K562 (cell line): ENCODE measurements around the gene ETV7. TPM values are rescaled to one million over a fixed set of nuclear protein-coding genes. Genes with fewer than 3 reads are reported as not detected.

Experiments
- ATAC-seq: fragments of 200-7000 bp; cut with Tn5 transposase; 3 replicates; pipeline ENCODE4 v1.9.1; 2020; ENCODE audit warnings: moderate library complexity
- BruUV-seq: library from RNA; stranded (reverse); fragments of 400-500 nt; replicated peaks from 2 replicates; lab custom pipeline; 2021; lab: Mats Ljungman, UMichigan
- CTCF ChIA-PET: fragments of 300-600 bp; formaldehyde crosslinking; extraction: SDS; loops from one replicate; lab custom pipeline; 2021; ENCODE audit warnings: low intra/inter-chr PET ratio; lab: Yijun Ruan, JAX
- POLR2A ChIA-PET: fragments of 300-600, 350-650 bp; sonication (Branson Sonifier 250); formaldehyde crosslinking; extraction: SDS; loops from one replicate; lab custom pipeline; 2021; ENCODE audit warnings: antibody characterized with exemption, inconsistent platforms; lab: Yijun Ruan, JAX
- DNase-seq, 4 experiments: peaks; one replicate each; pipeline versions ENCODE4 v3.0.0 to v3.0.0-alpha.2; 2011 to 2018; ENCODE audit warnings: low spot score in 3 of 4, mixed read lengths in 3 of 4; ENCODE audit errors: extremely low read depth in 1 of 4
- FAIRE-seq: peaks from 2 replicates; lab custom pipeline; 2011; peaks lifted over from hg19 to GRCh38; lab: Jason Lieb, UNC
- H2AFZ ChIP-seq: 2 replicates; pipeline ENCODE4 v1.6.0; 2011; ENCODE audit warnings: low read depth, low read length, control low read depth, inconsistent platforms
- H3K27ac ChIP-seq: fragments of 200-600 bp; 3 replicates; pipeline ENCODE4 v1.8.0; 2011; ENCODE audit warnings: low read depth, mild to moderate bottlenecking, control low read depth, inconsistent platforms, low read length, moderate library complexity, mixed read lengths; ENCODE audit errors: extremely low read depth
- H3K27me3 ChIP-seq, 2 experiments: fragments of 300-600 bp in 1 of 2; 2 replicates in 1 of 2; 3 replicates in 1 of 2; pipeline versions ENCODE4 v1.6.0 to v1.8.0; 2011; ENCODE audit warnings: inconsistent platforms in 2 of 2, low read length in 2 of 2, mild to moderate bottlenecking in 1 of 2, mixed read lengths in 1 of 2, moderate library complexity in 1 of 2; ENCODE audit not compliant: control insufficient read depth in 2 of 2, insufficient read depth in 2 of 2
- H3K36me3 ChIP-seq: fragments of 300-600 bp; 3 replicates; pipeline ENCODE4 v1.8.0; 2011; ENCODE audit warnings: mild to moderate bottlenecking, low read length, inconsistent platforms; ENCODE audit not compliant: control insufficient read depth, insufficient read depth
- H3K4me1 ChIP-seq, 2 experiments: fragments of 200-600 bp in 1 of 2; replicated peaks in 1 of 2; 2 replicates in 1 of 2; 3 replicates in 1 of 2; pipeline versions ENCODE4 v1.5.1 to v1.8.0; 2011; ENCODE audit warnings: inconsistent platforms in 2 of 2, low read length in 2 of 2, mild to moderate bottlenecking in 1 of 2, mixed read lengths in 1 of 2, moderate library complexity in 1 of 2; ENCODE audit not compliant: control insufficient read depth in 2 of 2, insufficient read depth in 2 of 2
- H3K4me2 ChIP-seq: 2 replicates; pipeline ENCODE4 v1.6.1; 2011; ENCODE audit warnings: low read length, control low read depth, inconsistent platforms, mixed read lengths; ENCODE audit not compliant: insufficient read depth
- H3K4me3 ChIP-seq: fragments of 200-600 bp; sonication (generic), shearing (Covaris generic); 2 replicates; pipeline ENCODE4 v1.5.1; 2016; ENCODE audit warnings: control low read depth, inconsistent platforms
- H3K79me2 ChIP-seq: fragments of 200-600 bp; 3 replicates; pipeline ENCODE4 v1.8.0; 2011; ENCODE audit warnings: low read length, inconsistent platforms; ENCODE audit not compliant: control insufficient read depth, insufficient read depth
- H3K9ac ChIP-seq, 2 experiments: 2 replicates each; pipeline versions ENCODE4 v1.6.0 to v1.6.1; 2011; ENCODE audit warnings: low read depth in 2 of 2, low read length in 2 of 2, control low read depth in 1 of 2, inconsistent platforms in 1 of 2, mild to moderate bottlenecking in 1 of 2, mixed read lengths in 1 of 2; ENCODE audit not compliant: insufficient read depth in 1 of 2
- H3K9me1 ChIP-seq: one replicate; pipeline ENCODE4 v1.6.0; 2011; ENCODE audit warnings: inconsistent platforms, mild to moderate bottlenecking, low read length, moderate library complexity; ENCODE audit not compliant: control insufficient read depth, insufficient read depth
- H3K9me3 ChIP-seq: replicated peaks from 2 replicates; pipeline ENCODE4 v1.5.1; 2011; ENCODE audit warnings: low read depth, low read length, inconsistent platforms; ENCODE audit not compliant: control insufficient read depth, insufficient read depth
- H4K20me1 ChIP-seq: replicated peaks from 2 replicates; pipeline ENCODE4 v1.6.1; 2011; ENCODE audit warnings: low read length, inconsistent platforms, mixed read lengths; ENCODE audit not compliant: control insufficient read depth, insufficient read depth
- ATF3 ChIP-seq, 2 experiments: fragments of 450-650 bp in 1 of 2; sonication (generic) in 1 of 2; formaldehyde crosslinking in 1 of 2; IDR thresholded peaks in 1 of 2; conservative IDR thresholded peaks in 1 of 2; 2 replicates each; pipeline versions ENCODE4 v1.6.1 to v1.8.1; 2016 to 2023; ENCODE audit warnings: mild to moderate bottlenecking in 2 of 2, moderate library complexity in 2 of 2, inconsistent platforms in 1 of 2, missing genetic modification reagents in 1 of 2
- CHD1 ChIP-seq: fragments of 200-600 bp; sonication (generic); IDR thresholded peaks from one replicate; pipeline ENCODE4 v1.6.1; 2012; ENCODE audit warnings: mild to moderate bottlenecking, moderate library complexity, low read length, inconsistent platforms
- MXI1 ChIP-seq: IDR thresholded peaks from 2 replicates; pipeline ENCODE4 v1.6.1; 2011; ENCODE audit warnings: low read depth, mild to moderate bottlenecking, improper control_type of control experiment, low read length
- RAD21 ChIP-seq, 2 experiments: fragments of 250-450 bp in 1 of 2; fragments of 450-650 bp in 1 of 2; sonication (Bioruptor Pico) in 1 of 2; formaldehyde crosslinking in 1 of 2; IDR thresholded peaks in 1 of 2; conservative IDR thresholded peaks in 1 of 2; 2 replicates each; pipeline versions ENCODE4 v1.4.0 to v1.8.0; 2020 to 2022; ENCODE audit warnings: mild to moderate bottlenecking in 2 of 2, moderate library complexity in 1 of 2
- TBL1XR1 ChIP-seq, 2 experiments: IDR thresholded peaks; 2 replicates each; pipeline ENCODE4 v1.6.1; 2012; ENCODE audit warnings: improper control_type of control experiment in 2 of 2, low read length in 2 of 2, mild to moderate bottlenecking in 1 of 2
- ZBTB43 ChIP-seq: sonication (generic); formaldehyde crosslinking; IDR thresholded peaks from 2 replicates; pipeline ENCODE4 v1.8.0; 2023; ENCODE audit warnings: mild to moderate bottlenecking, missing genetic modification reagents
- WGBS: fragments of 100-300 bp; shearing (Covaris generic); methylation state at CpG from one replicate; pipeline ENCODE4 v1.1.6; 2016; ENCODE audit warnings: low coverage, mixed read lengths; ENCODE audit not compliant: insufficient coverage; ENCODE audit errors: missing lambda C conversion rate; 5-methylcytosine and 5-hydroxymethylcytosine counted together
- in situ Hi-C: fragments of 300-500 bp; cut with MboI; formaldehyde crosslinking; loops from 4 replicates; pipeline ENCODE4 v1.15.0; 2018; ENCODE audit warnings: inconsistent platforms, mixed read lengths
- intact Hi-C: fragments of 100-400 bp; cut with micrococcal nuclease; formaldehyde crosslinking; loops from 2 replicates; pipeline ENCODE4 v1.14.2; 2022
- polyA plus RNA-seq, 8 experiments: library from polyadenylated mRNA; depleted of rRNA in 4 of 8; stranded (reverse) in 5 of 8; unstranded in 3 of 8; fragments of >200 nt; fragmentation: Nextera tagmentation in 2 of 8; fragmentation: Illumina TruSeq in 1 of 8; extraction: Ambion mirVana in 2 of 8; extraction: Trizol in 1 of 8; gene quantifications; 2 replicates each; pipeline versions ENCODE4 v1.2.1 to v1.2.3, GENCODE V29; 2011 to 2014; ENCODE audit warnings: inconsistent platforms in 1 of 8, missing spikeins in 1 of 8
- total RNA-seq, 7 experiments: library from RNA; depleted of rRNA in 6 of 7; stranded (reverse); fragments of >200 nt in 6 of 7; fragmentation: Illumina TruSeq in 2 of 7; extraction: Trizol in 2 of 7; gene quantifications; 2 replicates each; pipeline versions ENCODE4 v1.2.1 to v1.2.3, GENCODE V29; 2011 to 2021; ENCODE audit warnings: low replicate concordance in 1 of 7
- TF ChIP-seq, protein P1 (sequence below): fragments of 250-450 bp; sonication (Bioruptor Pico); IDR thresholded peaks from 2 replicates; pipeline ENCODE4 v1.8.0; 2022; ENCODE audit warnings: inconsistent platforms

The ETV7 gene
- total and polyA plus RNA-seq, 9 of the 15 experiments (the other 6 are each of a cell fraction or from before 2014, with no cell fraction given): 0.07 to 0.22 (median 0.14) TPM; not detected in 3

- POLR2A ChIA-PET: interaction anchor here (0.6 to 1.8 kb wide), 4 partner anchors 19 to 533 kb away, joined by 3 to 6 read pairs (median 4); no protein-coding TSS in a partner anchor
- no peak overlapping the region for H2AFZ ChIP-seq
- no peaks in the 10 kb centered on the region for H4K20me1 ChIP-seq
- WGBS: 1% methylated on average over 4 of the region's 4 CpGs
- no peak for TF ChIP-seq TBL1XR1 (IDR thresholded peaks at IDR 0.05; ENCODE audit: low read length in 2 of 2)
- TF ChIP-seq ATF3 (IDR thresholded peaks at IDR 0.05): 0 out of 2 replicates have a peak, but pooled peaks have one; percentile 20
- no peak for TF ChIP-seq ATF3 (CRISPR knock-in tag; conservative IDR thresholded peaks at IDR 0.05)
- no TSS peak for BruUV-seq
- FAIRE-seq (no peak), ATAC-seq (no peak), DNase-seq (no peak)
- no peaks in the 10 kb centered on the region for H3K9me1 ChIP-seq
- no peak overlapping the region for H3K9ac ChIP-seq
- in situ Hi-C loops (no loop called here), intact Hi-C loops (no loop called here)
- no peaks in the 10 kb centered on the region for H3K79me2 ChIP-seq
- H3K27me3 ChIP-seq: peaks cover 11 to 25% of the 10 kb centered on the region in 2 experiments; a peak in 4 of 5 replicates
- H3K36me3 ChIP-seq: no peaks in the 10 kb centered on the region
- H3K4me1 ChIP-seq: no peaks in the 10 kb centered on the region
- CTCF ChIA-PET: no interaction called here
- no peaks in the 10 kb centered on the region for H3K9me3 ChIP-seq
- H3K27ac ChIP-seq: no peak overlapping the region
- H3K4me2 ChIP-seq: no peak overlapping the region
- H3K4me3 ChIP-seq: no peak overlapping the region
Observed at GRCh38 chr6:36404164-36404563, 16.7 kb upstream of the ETV7 start.

DNA sequence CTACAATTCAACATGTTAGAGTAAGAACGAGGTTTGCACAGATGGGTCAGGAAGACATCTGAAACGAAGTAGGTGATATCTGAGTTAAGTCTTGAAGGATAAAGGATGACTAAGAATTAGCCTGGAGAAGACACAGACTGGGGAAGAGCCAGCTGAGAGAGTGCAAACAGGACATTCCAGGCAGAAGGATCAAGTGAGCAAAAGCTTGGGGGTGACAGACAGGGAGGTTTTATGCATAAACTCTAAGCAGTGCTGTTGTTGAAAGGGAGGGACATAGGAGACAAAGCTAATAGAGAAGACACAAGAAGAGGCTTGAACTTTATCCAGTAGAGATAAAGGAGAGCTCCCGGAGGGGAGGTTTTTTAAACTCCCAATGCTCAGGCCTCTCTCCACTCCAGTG, 15.0 kb upstream of the ETV7 start:
- H3K9me3 ChIP-seq: no peaks in the 10 kb centered on the region
- H3K4me1 ChIP-seq: no peaks in the 10 kb centered on the region
- in situ Hi-C loops: no loop called here
- peaks cover 6 to 30% of the 10 kb centered on the region in 2 experiments; a peak in 4 of 5 replicates for H3K27me3 ChIP-seq
- intact Hi-C loops: no loop called here
- no peak overlapping the region for H3K27ac ChIP-seq
- BruUV-seq: no TSS peak
- H3K4me2 ChIP-seq: no peak overlapping the region
- H3K4me3 ChIP-seq: no peak overlapping the region
- H3K9ac ChIP-seq: no peak overlapping the region
- no peaks in the 10 kb centered on the region for H3K9me1 ChIP-seq
- ATAC-seq (no peak), DNase-seq (no peak), FAIRE-seq (peak; percentile 29)
- H3K79me2 ChIP-seq: no peaks in the 10 kb centered on the region
- WGBS: 4% methylated on average over 3 of the region's 3 CpGs
- ChIA-PET CTCF (no interaction called here), POLR2A (interaction anchor here (0.6 to 1.2 kb wide), 5 partner anchors 10 to 201 kb away, joined by 3 to 5 read pairs (median 4); no protein-coding TSS in a partner anchor)
- H2AFZ ChIP-seq: no peak overlapping the region
- H4K20me1 ChIP-seq: no peaks in the 10 kb centered on the region
- H3K36me3 ChIP-seq: no peaks in the 10 kb centered on the region
- no peak for TF ChIP-seq RAD21 (CRISPR knock-in tag; conservative IDR thresholded peaks at IDR 0.05 in 1 of 2, IDR thresholded peaks at IDR 0.05 in 1 of 2)
- no peak for TF ChIP-seq ZBTB43 (CRISPR knock-in tag)
- TF ChIP-seq MXI1: no peak
- no peak for TF ChIP-seq CHD1
- TF ChIP-seq, protein P1, sequence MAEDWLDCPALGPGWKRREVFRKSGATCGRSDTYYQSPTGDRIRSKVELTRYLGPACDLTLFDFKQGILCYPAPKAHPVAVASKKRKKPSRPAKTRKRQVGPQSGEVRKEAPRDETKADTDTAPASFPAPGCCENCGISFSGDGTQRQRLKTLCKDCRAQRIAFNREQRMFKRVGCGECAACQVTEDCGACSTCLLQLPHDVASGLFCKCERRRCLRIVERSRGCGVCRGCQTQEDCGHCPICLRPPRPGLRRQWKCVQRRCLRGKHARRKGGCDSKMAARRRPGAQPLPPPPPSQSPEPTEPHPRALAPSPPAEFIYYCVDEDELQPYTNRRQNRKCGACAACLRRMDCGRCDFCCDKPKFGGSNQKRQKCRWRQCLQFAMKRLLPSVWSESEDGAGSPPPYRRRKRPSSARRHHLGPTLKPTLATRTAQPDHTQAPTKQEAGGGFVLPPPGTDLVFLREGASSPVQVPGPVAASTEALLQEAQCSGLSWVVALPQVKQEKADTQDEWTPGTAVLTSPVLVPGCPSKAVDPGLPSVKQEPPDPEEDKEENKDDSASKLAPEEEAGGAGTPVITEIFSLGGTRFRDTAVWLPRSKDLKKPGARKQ (CRISPR knock-in tag): no peak
